Activated T-cell treated with anti-CD3 and anti-CD28 coated beads, Interleukin-2, amount 50 U/mL, for 24 hours (primary cell): ENCODE results near the gene FAM24B.
"Not testable (repeated sequence)": the region's sequence is repeated elsewhere in the genome, so short reads cannot be mapped to it uniquely, and the experiment has no call there.

Source experiments
- DNase-seq: peaks from one replicate; pipeline ENCODE4 v3.0.0-alpha.2; 2020
- H3K27ac Mint-ChIP-seq: 2 replicates; pipeline ENCODE4 v1.8.0; 2020; ENCODE audit warnings: mild to moderate bottlenecking, mixed read lengths
- H3K27me3 Mint-ChIP-seq: 2 replicates; pipeline ENCODE4 v1.8.0; 2020; ENCODE audit warnings: mixed read lengths
- H3K36me3 Mint-ChIP-seq: 2 replicates; pipeline ENCODE4 v1.8.0; 2020; ENCODE audit warnings: low read depth, mixed read lengths
- H3K4me1 Mint-ChIP-seq: 2 replicates; pipeline ENCODE4 v1.8.0; 2020; ENCODE audit warnings: low read depth, mixed read lengths
- H3K4me3 Mint-ChIP-seq: 2 replicates; pipeline ENCODE4 v1.8.0; 2020; ENCODE audit warnings: mild to moderate bottlenecking, moderate library complexity, mixed read lengths
- H3K9me3 Mint-ChIP-seq: 2 replicates; pipeline ENCODE4 v1.8.0; 2020; ENCODE audit warnings: mixed read lengths

Gene FAM24B

GRCh38 chr10:122879339-122880273 lies at the start of gene FAM24B:
Gene FAM24B (minus strand): TSS chr10:122879581. CDS start chr10:122850515, 29,066 bp downstream.
- peak within 1 kb of the TSS; percentile 96 for H3K27ac Mint-ChIP-seq
- peaks cover 81% of the 10 kb centered on the region for H3K36me3 Mint-ChIP-seq
- H3K4me1 Mint-ChIP-seq = peaks cover 72% of the 10 kb centered on the region
- peak within 1 kb of the TSS; percentile 92 for H3K4me3 Mint-ChIP-seq
- no peaks in the 10 kb centered on the region for H3K27me3 Mint-ChIP-seq
- H3K9me3 Mint-ChIP-seq = no peaks in the 10 kb centered on the region
- peak; percentile 92 for DNase-seq

GRCh38 chr10:122915700-122916099 lies 36.3 kb upstream of the FAM24B start:
- DNase-seq = no peak
- H3K4me1 Mint-ChIP-seq = no peaks in the 10 kb centered on the region
- peaks cover 1% of the 10 kb centered on the region for H3K36me3 Mint-ChIP-seq

GRCh38 chr10:122911889-122912484 lies 32.6 kb upstream of the FAM24B start:
- Mint-ChIP-seq H3K9me3 (no peaks in the 10 kb centered on the region), H3K36me3 (no peaks in the 10 kb centered on the region), H3K4me3 (no peak overlapping the region), H3K27me3 (peaks cover 13% of the 10 kb centered on the region), H3K4me1 (no peaks in the 10 kb centered on the region), H3K27ac (no peak overlapping the region)
- peak; percentile 72 for DNase-seq

More at GRCh38 chr10:122915700-122916099, 36.3 kb upstream of the FAM24B start:
- no peak overlapping the region for H3K27ac Mint-ChIP-seq
- peaks cover 4% of the 10 kb centered on the region for H3K27me3 Mint-ChIP-seq
- H3K4me3 Mint-ChIP-seq = no peak overlapping the region
- H3K9me3 Mint-ChIP-seq = no peaks in the 10 kb centered on the region

- Mint-ChIP-seq H3K27me3 (peaks cover 18% of the 10 kb centered on the region), H3K27ac (no peak within 1 kb of the TSS), H3K36me3 (no peaks in the 10 kb centered on the region), H3K9me3 (no peaks in the 10 kb centered on the region), H3K4me1 (no peaks in the 10 kb centered on the region), H3K4me3 (no peak within 1 kb of the TSS)
- no peak for DNase-seq
These were observed 30.9 kb upstream of the FAM24B start, which contains the start of gene FAM24A for GRCh38 chr10:122910310-122910709. Gene FAM24A (plus strand): TSS chr10:122910610. CDS start chr10:122911635, 1,025 bp downstream.

- H3K4me3 Mint-ChIP-seq, H3K36me3 Mint-ChIP-seq, H3K27ac Mint-ChIP-seq, DNase-seq, H3K4me1 Mint-ChIP-seq: not testable (repeated sequence)
- peaks cover 12% of the 10 kb centered on the region for H3K9me3 Mint-ChIP-seq
- H3K27me3 Mint-ChIP-seq = peaks cover 54% of the 10 kb centered on the region
These were observed 24.5 kb upstream of the FAM24B start for GRCh38 chr10:122903861-122904260.

- Mint-ChIP-seq H3K27me3 (no peaks in the 10 kb centered on the region), H3K4me1 (peaks cover 4% of the 10 kb centered on the region), H3K9me3 (no peaks in the 10 kb centered on the region), H3K4me3 (no peak overlapping the region), H3K27ac (no peak overlapping the region), H3K36me3 (peaks cover 13% of the 10 kb centered on the region)
- DNase-seq = no peak
These were observed 15.0 kb upstream of the FAM24B start for GRCh38 chr10:122894261-122894944.

- Mint-ChIP-seq H3K36me3 (peaks cover 58% of the 10 kb centered on the region), H3K4me3 (no peak overlapping the region), H3K9me3 (no peaks in the 10 kb centered on the region), H3K4me1 (peaks cover 29% of the 10 kb centered on the region), H3K27me3 (no peaks in the 10 kb centered on the region), H3K27ac (no peak overlapping the region)
- DNase-seq = no peak
These were observed 4.8 kb upstream of the FAM24B start for GRCh38 chr10:122884166-122884565.

GRCh38 chr10:122882766-122883165 lies 3.4 kb upstream of the FAM24B start:
- DNase-seq = no peak
- no peaks in the 10 kb centered on the region for H3K27me3 Mint-ChIP-seq
- peaks cover 43% of the 10 kb centered on the region for H3K4me1 Mint-ChIP-seq
- H3K36me3 Mint-ChIP-seq = peaks cover 65% of the 10 kb centered on the region
- H3K27ac Mint-ChIP-seq = peak overlapping the region; percentile 64
- peak overlapping the region; percentile 2 for H3K4me3 Mint-ChIP-seq
- no peaks in the 10 kb centered on the region for H3K9me3 Mint-ChIP-seq

GRCh38 chr10:122878799-122879338 lies 512 bp downstream of the FAM24B start:
- no peaks in the 10 kb centered on the region for H3K27me3 Mint-ChIP-seq
- DNase-seq = no peak

GRCh38 chr10:122877264-122877663 lies 2.1 kb downstream of the FAM24B start:
- H3K36me3 Mint-ChIP-seq = peaks cover 88% of the 10 kb centered on the region
- peak overlapping the region; percentile 92 for H3K4me3 Mint-ChIP-seq
- no peaks in the 10 kb centered on the region for H3K27me3 Mint-ChIP-seq
- no peaks in the 10 kb centered on the region for H3K9me3 Mint-ChIP-seq
- DNase-seq = no peak
- peak overlapping the region; percentile 62 for H3K27ac Mint-ChIP-seq
- peaks cover 70% of the 10 kb centered on the region for H3K4me1 Mint-ChIP-seq

More at GRCh38 chr10:122878799-122879338, 512 bp downstream of the FAM24B start:
- H3K4me3 Mint-ChIP-seq = peak overlapping the region; percentile 92
- peaks cover 76% of the 10 kb centered on the region for H3K4me1 Mint-ChIP-seq
- H3K27ac Mint-ChIP-seq = peak overlapping the region; percentile 96
- H3K36me3 Mint-ChIP-seq = peaks cover 84% of the 10 kb centered on the region
- H3K9me3 Mint-ChIP-seq = no peaks in the 10 kb centered on the region

- peaks cover 87% of the 10 kb centered on the region for H3K36me3 Mint-ChIP-seq
- no peaks in the 10 kb centered on the region for H3K27me3 Mint-ChIP-seq
- H3K4me1 Mint-ChIP-seq = peaks cover 69% of the 10 kb centered on the region
- no peak overlapping the region for H3K4me3 Mint-ChIP-seq
- H3K9me3 Mint-ChIP-seq = no peaks in the 10 kb centered on the region
- no peak for DNase-seq
- H3K27ac Mint-ChIP-seq = no peak overlapping the region
These were observed 2.9 kb downstream of the FAM24B start for GRCh38 chr10:122876467-122876855.

GRCh38 chr10:122875843-122876466 lies 3.4 kb downstream of the FAM24B start:
- peaks cover 66% of the 10 kb centered on the region for H3K4me1 Mint-ChIP-seq
- no peaks in the 10 kb centered on the region for H3K27me3 Mint-ChIP-seq
- H3K4me3 Mint-ChIP-seq = no peak overlapping the region
- H3K36me3 Mint-ChIP-seq = peaks cover 84% of the 10 kb centered on the region
- DNase-seq = no peak
- no peak overlapping the region for H3K27ac Mint-ChIP-seq
- no peaks in the 10 kb centered on the region for H3K9me3 Mint-ChIP-seq

GRCh38 chr10:122871947-122872346 lies 7.4 kb downstream of the FAM24B start:
- H3K9me3 Mint-ChIP-seq, H3K4me3 Mint-ChIP-seq, DNase-seq, H3K27ac Mint-ChIP-seq, H3K27me3 Mint-ChIP-seq: not testable (repeated sequence)
- peaks cover 72% of the 10 kb centered on the region for H3K36me3 Mint-ChIP-seq
- H3K4me1 Mint-ChIP-seq = peaks cover 58% of the 10 kb centered on the region

GRCh38 chr10:122868768-122869167 lies 10.6 kb downstream of the FAM24B start:
- not testable (repeated sequence) for H3K27ac Mint-ChIP-seq, H3K27me3 Mint-ChIP-seq, DNase-seq, H3K4me3 Mint-ChIP-seq, H3K9me3 Mint-ChIP-seq
- peaks cover 46% of the 10 kb centered on the region for H3K4me1 Mint-ChIP-seq
- H3K36me3 Mint-ChIP-seq = peaks cover 53% of the 10 kb centered on the region
